GM12878 (cell line): ENCODE results near the gene TRAF5. TPM values are rescaled to one million over a fixed set of nuclear protein-coding genes. Genes with fewer than 3 reads are reported as not detected.

Source experiments
- ATAC-seq: fragments of 200-7000 bp; cut with Tn5 transposase; 3 replicates; pipeline ENCODE4 v1.9.1; 2020; ENCODE audit warnings: mild to moderate bottlenecking, moderate library complexity
- BruUV-seq: library from RNA; stranded (reverse); fragments of 400-500 nt; replicated peaks from 2 replicates; lab custom pipeline; 2021; lab: Mats Ljungman, UMichigan
- CTCF ChIA-PET: fragments of 300-600 bp; sonication (Branson Sonifier 250); formaldehyde crosslinking; extraction: SDS; loops from one replicate; lab custom pipeline; 2021; ENCODE audit warnings: inconsistent platforms; lab: Yijun Ruan, JAX
- POLR2A ChIA-PET: fragments of 350-600 bp; formaldehyde crosslinking; extraction: SDS; loops from one replicate; lab custom pipeline; 2021; ENCODE audit warnings: inconsistent platforms; lab: Charles Lee
- RAD21 ChIA-PET: fragments of 300-600 bp; sonication (Branson Sonifier 250); formaldehyde crosslinking; loops from one replicate; lab custom pipeline; 2023; ENCODE audit warnings: antibody characterized with exemption; ENCODE audit not compliant: unreplicated experiment; lab: Charles Lee
- SMC1A ChIA-PET: fragments of 300-600 bp; sonication (Branson Sonifier 250); formaldehyde crosslinking; loops from one replicate; lab custom pipeline; 2023; ENCODE audit not compliant: unreplicated experiment, uncharacterized antibody; lab: Charles Lee
- DNase-seq: peaks from one replicate; pipeline ENCODE4 v3.0.0-alpha.2; 2011; ENCODE audit warnings: low read depth, low spot score
- FAIRE-seq: peaks from 3 replicates; lab custom pipeline; 2011; peaks lifted over from hg19 to GRCh38; lab: Jason Lieb, UNC
- H2AFZ ChIP-seq: 2 replicates; pipeline ENCODE4 v1.6.0; 2011; ENCODE audit warnings: low read depth, low read length, control low read depth; ENCODE audit not compliant: control insufficient read depth
- H3K27ac ChIP-seq: 2 replicates; pipeline ENCODE4 v1.5.1; 2011; ENCODE audit warnings: control low read depth; ENCODE audit not compliant: control insufficient read depth, insufficient read depth
- H3K27me3 ChIP-seq, 2 experiments: replicated peaks in 1 of 2; 2 replicates each; pipeline versions ENCODE4 v1.6.0 to v1.6.1; 2011; ENCODE audit warnings: low read length in 1 of 2; ENCODE audit not compliant: control insufficient read depth in 2 of 2, insufficient read depth in 2 of 2
- H3K36me3 ChIP-seq, 2 experiments: 2 replicates each; pipeline ENCODE4 v1.5.1; 2011; ENCODE audit warnings: low read length in 1 of 2; ENCODE audit not compliant: control insufficient read depth in 2 of 2, insufficient read depth in 2 of 2
- H3K4me1 ChIP-seq: 2 replicates; pipeline ENCODE4 v1.6.1; 2011; ENCODE audit warnings: mild to moderate bottlenecking, low read length, moderate library complexity, mixed read lengths; ENCODE audit not compliant: control insufficient read depth, insufficient read depth
- H3K4me2 ChIP-seq: 2 replicates; pipeline ENCODE4 v1.6.0; 2011; ENCODE audit warnings: control low read depth; ENCODE audit not compliant: control insufficient read depth, insufficient read depth
- H3K4me3 ChIP-seq: fragments of 200-600 bp; sonication (generic); 2 replicates; pipeline ENCODE4 v1.5.1; 2016
- H3K79me2 ChIP-seq: 2 replicates; pipeline ENCODE4 v1.6.0; 2011; ENCODE audit warnings: low read length; ENCODE audit not compliant: control insufficient read depth, insufficient read depth
- H3K9ac ChIP-seq: 2 replicates; pipeline ENCODE4 v1.8.0; 2011; ENCODE audit warnings: low read length, control low read depth, mixed read lengths; ENCODE audit not compliant: control insufficient read depth, insufficient read depth
- H3K9me3 ChIP-seq: replicated peaks from 3 replicates; pipeline ENCODE4 v1.5.1; 2011; ENCODE audit warnings: mild to moderate bottlenecking, low read length; ENCODE audit not compliant: control insufficient read depth, insufficient read depth
- H4K20me1 ChIP-seq: 2 replicates; pipeline ENCODE4 v1.6.0; 2011; ENCODE audit not compliant: control insufficient read depth, insufficient read depth
- ATF7 ChIP-seq: fragments of 450-650 bp; IDR thresholded peaks from 2 replicates; pipeline ENCODE4 v1.6.1; 2016; ENCODE audit warnings: low read depth, mild to moderate bottlenecking
- BMI1 ChIP-seq: fragments of 450-650 bp; IDR thresholded peaks from 2 replicates; pipeline ENCODE4 v1.6.1; 2016; ENCODE audit warnings: mild to moderate bottlenecking, moderate library complexity, borderline replicate concordance
- CREM ChIP-seq: IDR thresholded peaks from 2 replicates; pipeline ENCODE4 v1.6.1; 2014; ENCODE audit warnings: antibody characterized with exemption, low read depth
- DPF2 ChIP-seq: fragments of 450-650 bp; IDR thresholded peaks from 2 replicates; pipeline ENCODE4 v1.6.1; 2017; ENCODE audit warnings: mild to moderate bottlenecking
- EP300 ChIP-seq, 2 experiments: fragments of 150-350 bp in 1 of 2; IDR thresholded peaks; 2 replicates each; pipeline ENCODE4 v1.6.1; 2011 to 2012; ENCODE audit warnings: low read depth in 2 of 2, low read length in 2 of 2, borderline replicate concordance in 1 of 2, improper control_type of control experiment in 1 of 2, inconsistent platforms in 1 of 2; ENCODE audit not compliant: control insufficient read depth in 1 of 2
- EZH2 ChIP-seq: IDR thresholded peaks from 2 replicates; pipeline ENCODE4 v1.6.1; 2012; ENCODE audit warnings: low read depth, mild to moderate bottlenecking, control low read depth, inconsistent platforms, low read length, borderline replicate concordance; ENCODE audit not compliant: control insufficient read depth
- IRF3 ChIP-seq: fragments of 450-650 bp; IDR thresholded peaks from 2 replicates; pipeline ENCODE4 v1.6.1; 2014; ENCODE audit warnings: mild to moderate bottlenecking
- MEF2A ChIP-seq: IDR thresholded peaks from 2 replicates; pipeline ENCODE4 v1.6.1; 2011; ENCODE audit warnings: low read depth, mild to moderate bottlenecking, low read length, moderate library complexity; ENCODE audit not compliant: insufficient read depth
- NR2F1 ChIP-seq: fragments of 450-650 bp; conservative IDR thresholded peaks from 2 replicates; pipeline ENCODE4 v1.6.1; 2017; ENCODE audit warnings: mild to moderate bottlenecking
- POLR2A ChIP-seq: IDR thresholded peaks from 2 replicates; pipeline ENCODE4 v1.6.1; 2011; ENCODE audit warnings: low read depth, mild to moderate bottlenecking, low read length
- POLR2AphosphoS5 ChIP-seq: IDR thresholded peaks from 2 replicates; pipeline ENCODE4 v1.6.1; 2011; ENCODE audit warnings: mild to moderate bottlenecking, low read length, inconsistent platforms
- RFX5 ChIP-seq: IDR thresholded peaks from 2 replicates; pipeline ENCODE4 v1.6.1; 2011; ENCODE audit warnings: low read depth, low read length, improper control_type of control experiment
- SKIL ChIP-seq: fragments of 450-650 bp; IDR thresholded peaks from 2 replicates; pipeline ENCODE4 v1.6.1; 2017; ENCODE audit warnings: mild to moderate bottlenecking, low read depth, inconsistent platforms; ENCODE audit not compliant: poor library complexity, severe bottlenecking
- SREBF2 ChIP-seq: IDR thresholded peaks from 2 replicates; pipeline ENCODE4 v1.6.1; 2012; ENCODE audit warnings: mild to moderate bottlenecking, low read length
- STAT3 ChIP-seq: IDR thresholded peaks from 2 replicates; pipeline ENCODE4 v1.6.1; 2011; ENCODE audit warnings: low read depth, low read length, improper control_type of control experiment
- WRNIP1 ChIP-seq: IDR thresholded peaks from 2 replicates; pipeline ENCODE4 v1.6.1; 2011; ENCODE audit warnings: low read depth, low read length, improper control_type of control experiment, borderline replicate concordance
- YBX1 ChIP-seq: fragments of 450-650 bp; IDR thresholded peaks from 2 replicates; pipeline ENCODE4 v1.6.1; 2016; ENCODE audit warnings: antibody characterized with exemption
- ZBED1 ChIP-seq: IDR thresholded peaks from 2 replicates; pipeline ENCODE4 v1.6.1; 2016; ENCODE audit warnings: borderline replicate concordance
- ZNF24 ChIP-seq: fragments of 450-650 bp; IDR thresholded peaks from 2 replicates; pipeline ENCODE4 v1.6.1; 2017; ENCODE audit warnings: antibody characterized with exemption, mild to moderate bottlenecking
- WGBS: methylation state at CpG from one replicate; pipeline ENCODE4 v1.1.6; 2016; ENCODE audit warnings: low lambda C conversion rate; ENCODE audit not compliant: insufficient replicate concordance, insufficient coverage; ENCODE audit errors: missing lambda C conversion rate; 5-methylcytosine and 5-hydroxymethylcytosine counted together
- in situ Hi-C: fragments of 300-500 bp; cut with MboI; formaldehyde crosslinking; loops from 9 replicates; pipeline ENCODE4 v1.14.3; 2018; ENCODE audit warnings: mixed read lengths
- intact Hi-C: fragments of 100-400 bp; cut with micrococcal nuclease; formaldehyde crosslinking; loops from one replicate; pipeline ENCODE4 v1.14.2; 2022; ENCODE audit not compliant: unreplicated experiment
- polyA plus RNA-seq, 11 experiments: library from polyadenylated mRNA; depleted of rRNA in 4 of 11; unstranded in 6 of 11; stranded (reverse) in 5 of 11; fragments of >200 nt; fragmentation: Nextera tagmentation in 4 of 11; fragmentation: Illumina TruSeq in 1 of 11; extraction: Ambion mirVana in 4 of 11; extraction: Trizol in 1 of 11; gene quantifications; 1 replicate in 1 of 11; 2 replicates in 10 of 11; pipeline versions ENCODE4 v1.2.1 to v1.2.3, GENCODE V29; 2011 to 2016; ENCODE audit warnings: inconsistent platforms in 2 of 11, missing spikeins in 2 of 11, low read depth in 1 of 11
- total RNA-seq, 4 experiments: library from RNA; depleted of rRNA in 3 of 4; stranded (reverse); fragments of >200 nt in 3 of 4; fragmentation: Illumina TruSeq in 1 of 4; extraction: Trizol in 1 of 4; gene quantifications; 2 replicates each; pipeline versions ENCODE4 v1.2.1 to v1.2.3, GENCODE V29; 2013 to 2021

TRAF5 gene
- total and polyA plus RNA-seq, 10 of the 15 experiments (the other 5 are each of a cell fraction or from before 2014, with no cell fraction given): 10.6 to 36.5 (median 26.3) TPM

GRCh38 chr1:211416628-211417323, 90.1 kb downstream of the TRAF5 start (continued):
- peak; percentile 69 for TF ChIP-seq SKIL
- 0 out of 2 replicates have a peak, but pooled peaks have one; percentile 23 for TF ChIP-seq ATF7
- TF ChIP-seq NR2F1: 0 out of 2 replicates have a peak, but pooled peaks have one; percentile 29
- TF ChIP-seq DPF2: 0 out of 2 replicates have a peak, but pooled peaks have one; percentile 41
- TF ChIP-seq, all 136 proteins: peak for 10; not testable (repeated sequence) for 126

GRCh38 chr1:211420389-211420788, 93.8 kb downstream of the TRAF5 start:
- SMC1A ChIA-PET: no interaction called here
- no peaks in the 10 kb centered on the region for H3K9me3 ChIP-seq
- H3K9ac ChIP-seq: no peak overlapping the region
- ATAC-seq (peak; percentile 52), DNase-seq (no peak), FAIRE-seq (no peak)
- H4K20me1 ChIP-seq: no peaks in the 10 kb centered on the region
- RAD21 ChIA-PET: no interaction called here
- in situ Hi-C loops (no loop called here), intact Hi-C loops (no loop called here)
- no peaks in the 10 kb centered on the region for H3K4me1 ChIP-seq
- no peak for TF ChIP-seq POLR2AphosphoS5
- no peak for TF ChIP-seq POLR2A
- TF ChIP-seq EZH2: no peak
- no peak for TF ChIP-seq CREM
- TF ChIP-seq YBX1: no peak
- TF ChIP-seq DPF2: no peak
- TF ChIP-seq STAT3: no peak
- no peak for TF ChIP-seq SREBF2
- no peak for TF ChIP-seq MEF2A
- no peak for TF ChIP-seq WRNIP1
- TF ChIP-seq EP300 (IDR thresholded peaks at IDR 0.05; ENCODE audit: borderline replicate concordance in 1 of 2, control insufficient read depth in 1 of 2, low read depth in 2 of 2, low read length in 2 of 2): no peak
- TF ChIP-seq ATF7: no peak
- TF ChIP-seq BMI1: no peak
- TF ChIP-seq IRF3: no peak
- no peak for TF ChIP-seq ZNF24
- TF ChIP-seq RFX5: no peak
- no peak for TF ChIP-seq ZBED1
- no peak overlapping the region for H3K27ac ChIP-seq
- H3K79me2 ChIP-seq: no peaks in the 10 kb centered on the region
- 46% methylated on average over 2 of the region's 2 CpGs for WGBS
- no TSS peak for BruUV-seq
- H3K36me3 ChIP-seq: no peaks in the 10 kb centered on the region
- no peak overlapping the region for H2AFZ ChIP-seq
- no peaks in the 10 kb centered on the region for H3K27me3 ChIP-seq
- POLR2A ChIA-PET: no interaction called here
- no peak overlapping the region for H3K4me2 ChIP-seq
- CTCF ChIA-PET: interaction anchor here (0.9 kb wide), 1 partner anchor 56 kb away, joined by 4 read pairs; no protein-coding TSS in a partner anchor
- no peak overlapping the region for H3K4me3 ChIP-seq
